ENCODE results near the gene ZNF280A. TPM values are rescaled to one million over a fixed set of nuclear protein-coding genes. Genes with fewer than 3 reads are reported as not detected.
"Not testable (repeated sequence)": the region's sequence is repeated elsewhere in the genome, so short reads cannot be mapped to it uniquely, and the experiment has no call there.

Gene ZNF280A
- polyA plus RNA-seq, 1 donor from 2014 or later = not detected

- Histone ChIP-seq H3K9me2 (ENCODE audit: insufficient read depth, low read length) (no peaks in the 10 kb centered on the region), H3K4me3 (ENCODE audit: low read length) (no peak overlapping the region), H3K36me3 (ENCODE audit: insufficient read depth, low read length) (no peaks in the 10 kb centered on the region), H3K27ac (ENCODE audit: low read length) (no peak overlapping the region), H3K9me3 (ENCODE audit: low read length) (no peaks in the 10 kb centered on the region), H3F3A (ENCODE audit: insufficient read depth, low read length, poor library complexity, severe bottlenecking) (no peaks in the 10 kb centered on the region), H4K20me1 (ENCODE audit: insufficient read depth) (no peaks in the 10 kb centered on the region), H3K4me2 (ENCODE audit: low read length) (no peak overlapping the region), H3K27me3 (ENCODE audit: insufficient read depth, low read depth, low read length) (no peaks in the 10 kb centered on the region), H2AFZ (ENCODE audit: low read depth, low read length) (no peak overlapping the region), H3K9ac (ENCODE audit: low read length) (no peak overlapping the region), H3K79me2 (replicated peaks; ENCODE audit: insufficient read depth, low read length) (peaks cover 2% of the 10 kb centered on the region)
- TF ChIP-seq EZH2 (IDR thresholded peaks at IDR 0.05; ENCODE audit: borderline replicate concordance, insufficient read depth, low read length, poor library complexity, severe bottlenecking) (no peak), EP300 (conservative IDR thresholded peaks at IDR 0.05; ENCODE audit: poor library complexity, severe bottlenecking) (no peak), POLR2AphosphoS5 (IDR thresholded peaks at IDR 0.05) (no peak), SMC3 (conservative IDR thresholded peaks at IDR 0.05; ENCODE audit: poor library complexity) (no peak), RAD21 (conservative IDR thresholded peaks at IDR 0.05) (no peak), TAF1 (IDR thresholded peaks at IDR 0.05; ENCODE audit: low read depth) (no peak), REST (IDR thresholded peaks at IDR 0.05; ENCODE audit: borderline replicate concordance) (no peak), MXI1 (conservative IDR thresholded peaks at IDR 0.05; ENCODE audit: poor library complexity, severe bottlenecking) (no peak), CTCF (IDR thresholded peaks at IDR 0.05; ENCODE audit: poor library complexity, severe bottlenecking) (no peak)
Observed at GRCh38 chr22:22512951-22513350, 7.1 kb downstream of the ZNF280A start.

GRCh38 chr22:22510833-22511232, 9.2 kb downstream of the ZNF280A start:
- H3K4me3 ChIP-seq (ENCODE audit: low read length); H4K20me1 ChIP-seq (ENCODE audit: insufficient read depth); H3K27ac ChIP-seq (ENCODE audit: low read length); H3K9me3 ChIP-seq (ENCODE audit: low read length); H2AFZ ChIP-seq (ENCODE audit: low read depth, low read length); H3K9me2 ChIP-seq (ENCODE audit: insufficient read depth, low read length); H3K9ac ChIP-seq (ENCODE audit: low read length); H3F3A ChIP-seq (ENCODE audit: insufficient read depth, low read length, poor library complexity, severe bottlenecking); H3K4me2 ChIP-seq (ENCODE audit: low read length); H3K36me3 ChIP-seq (ENCODE audit: insufficient read depth, low read length); H3K27me3 ChIP-seq (ENCODE audit: insufficient read depth, low read depth, low read length): not testable (repeated sequence)
- H3K79me2 ChIP-seq (replicated peaks; ENCODE audit: insufficient read depth, low read length) = peaks cover 15% of the 10 kb centered on the region

DNA sequence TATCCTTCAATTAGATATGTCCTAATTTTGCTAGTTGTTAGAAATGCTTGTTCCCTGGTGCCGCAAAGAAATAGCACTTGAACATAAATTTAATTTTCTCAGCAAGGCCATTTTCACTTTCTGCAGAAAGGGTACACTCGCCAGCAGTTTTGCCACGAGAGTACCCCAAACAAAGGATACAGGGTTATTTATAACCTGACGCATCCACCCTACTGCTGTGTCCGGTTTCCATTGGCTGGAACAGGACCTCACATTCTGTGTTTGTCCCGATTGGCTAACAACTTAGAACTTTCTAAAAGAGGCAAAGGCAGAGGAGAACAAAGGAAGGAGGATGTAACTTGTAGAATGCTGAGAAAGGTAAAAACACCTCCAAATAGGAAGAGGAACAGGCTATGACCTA, 10.2 kb downstream of the ZNF280A start:
- not testable (repeated sequence) for H3K27me3 ChIP-seq (ENCODE audit: insufficient read depth, low read depth, low read length); H3K4me3 ChIP-seq (ENCODE audit: low read length); H3K9me2 ChIP-seq (ENCODE audit: insufficient read depth, low read length); H3F3A ChIP-seq (ENCODE audit: insufficient read depth, low read length, poor library complexity, severe bottlenecking); H3K9me3 ChIP-seq (ENCODE audit: low read length); H2AFZ ChIP-seq (ENCODE audit: low read depth, low read length); H4K20me1 ChIP-seq (ENCODE audit: insufficient read depth); H3K27ac ChIP-seq (ENCODE audit: low read length); H3K36me3 ChIP-seq (ENCODE audit: insufficient read depth, low read length); H3K9ac ChIP-seq (ENCODE audit: low read length); H3K4me2 ChIP-seq (ENCODE audit: low read length)
- H3K79me2 ChIP-seq (replicated peaks; ENCODE audit: insufficient read depth, low read length) = peaks cover 15% of the 10 kb centered on the region
